Spleen (tissue), 7 donors: ENCODE measurements around the gene SLAMF9.

ENCODE experiments used
- CTCF ChIP-seq, 11 experiments: fragments of 200-600 bp in 7 of 11; fragments of 450-650 bp in 4 of 11; sonication (generic) in 4 of 11; IDR thresholded peaks in 8 of 11; conservative IDR thresholded peaks in 3 of 11; 1 replicate in 7 of 11; 2 replicates in 4 of 11; pipeline versions ENCODE4 v1.4.0 to v1.8.0; 2016 to 2021; ENCODE audit warnings: antibody characterized with exemption in 11 of 11, inconsistent platforms in 4 of 11, mild to moderate bottlenecking in 1 of 11
- POLR2A ChIP-seq, 3 donors: fragments of 450-650 bp; IDR thresholded peaks; one replicate each; pipeline ENCODE4 v1.5.1; 2017; ENCODE audit warnings: antibody characterized with exemption in 3 of 3, mild to moderate bottlenecking in 1 of 3
- POLR2AphosphoS5 ChIP-seq, 3 donors: sonication (generic); formaldehyde crosslinking; IDR thresholded peaks; one replicate each; pipeline ENCODE4 v1.5.1; 2017; ENCODE audit warnings: antibody characterized with exemption in 3 of 3
- donor health status: DM: no; HTN: no; CAD: no; lungs with moderate emphysema.
- donor health status: DM: no; HTN: no; CAD: no.
- donor health status: DM: no; HTN: no; CAD: no.

GRCh38 chr1:159989581-159989980, 35.5 kb upstream of the SLAMF9 start:
- no peak for TF ChIP-seq POLR2AphosphoS5 (IDR thresholded peaks at IDR 0.05)
- TF ChIP-seq POLR2A (IDR thresholded peaks at IDR 0.05), result no peak
- no peak for TF ChIP-seq CTCF (IDR thresholded peaks at IDR 0.05 in 8 of 11, conservative IDR thresholded peaks at IDR 0.05 in 3 of 11)
